G401 (cell line): ENCODE results near the gene UBXN11. TPM values are rescaled to one million over a fixed set of nuclear protein-coding genes. Genes with fewer than 3 reads are reported as not detected.
A peak's percentile ranks its signal among the peaks of the same experiment; 100 is the strongest.
"Not testable (repeated sequence)": the region's sequence is repeated elsewhere in the genome, so short reads cannot be mapped to it uniquely, and the experiment has no call there.

Experiments used
- DNase-seq: peaks from one replicate; pipeline ENCODE4 v3.0.0-alpha.2; 2015; ENCODE audit warnings: low spot score
- in situ Hi-C: cut with HindIII; loops from 2 replicates; pipeline ENCODE4 v1.10.0; 2016; ENCODE audit warnings: low sequenced_read_pairs, mixed read lengths
- total RNA-seq: library from RNA; depleted of rRNA; stranded (reverse); fragments of >200 nt; shearing (Covaris generic); gene quantifications from 2 replicates; pipeline ENCODE4 v1.2.3, GENCODE V29; 2014

UBXN11 gene
- total RNA-seq, 1 experiment from 2014 or later, result 21.0 TPM

GRCh38 chr1:26338670-26339069 is 32.2 kb upstream of the UBXN11 start:
- DNase-seq, result no peak
- in situ Hi-C loops, result no loop called here

DNA sequence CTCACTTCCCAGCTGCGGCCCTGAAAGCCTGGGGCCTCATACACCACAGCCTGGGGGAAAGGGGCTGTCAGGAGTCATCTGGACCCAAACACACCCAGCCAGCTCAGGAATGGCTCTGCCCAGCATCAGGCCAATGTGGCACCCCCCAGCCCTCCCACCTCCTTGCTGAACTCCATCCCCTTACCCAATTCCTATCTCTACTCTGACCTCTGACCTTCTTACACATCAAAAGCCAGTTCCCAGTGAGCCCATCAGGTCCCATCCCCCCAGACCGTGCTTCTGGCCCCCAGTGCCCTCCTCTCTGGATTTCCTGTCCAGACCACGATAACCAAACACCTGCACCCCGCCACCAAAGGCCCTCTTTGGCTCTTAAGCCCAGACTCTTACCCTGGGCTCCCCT is 31.2 kb upstream of the UBXN11 start:
- no peak for DNase-seq
- in situ Hi-C loops, result no loop called here

DNA sequence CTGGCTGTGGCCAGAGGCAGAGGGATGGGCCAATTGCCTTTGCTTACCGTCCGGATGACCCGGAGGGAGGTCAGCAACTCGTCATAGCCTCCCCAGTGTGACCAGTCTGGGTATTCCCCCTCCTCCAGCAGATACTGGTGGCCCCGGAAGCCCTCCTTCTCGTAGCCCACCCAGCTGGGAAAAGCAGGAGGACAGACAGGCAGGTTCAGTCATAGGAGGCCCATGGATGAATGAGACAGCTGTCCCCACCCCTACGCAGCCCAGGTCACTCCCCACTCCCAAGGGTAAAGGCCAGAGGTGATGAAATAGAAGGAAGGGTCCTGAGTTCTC is 30.7 kb upstream of the UBXN11 start:
- no peak for DNase-seq
- in situ Hi-C loops, result no loop called here

DNA sequence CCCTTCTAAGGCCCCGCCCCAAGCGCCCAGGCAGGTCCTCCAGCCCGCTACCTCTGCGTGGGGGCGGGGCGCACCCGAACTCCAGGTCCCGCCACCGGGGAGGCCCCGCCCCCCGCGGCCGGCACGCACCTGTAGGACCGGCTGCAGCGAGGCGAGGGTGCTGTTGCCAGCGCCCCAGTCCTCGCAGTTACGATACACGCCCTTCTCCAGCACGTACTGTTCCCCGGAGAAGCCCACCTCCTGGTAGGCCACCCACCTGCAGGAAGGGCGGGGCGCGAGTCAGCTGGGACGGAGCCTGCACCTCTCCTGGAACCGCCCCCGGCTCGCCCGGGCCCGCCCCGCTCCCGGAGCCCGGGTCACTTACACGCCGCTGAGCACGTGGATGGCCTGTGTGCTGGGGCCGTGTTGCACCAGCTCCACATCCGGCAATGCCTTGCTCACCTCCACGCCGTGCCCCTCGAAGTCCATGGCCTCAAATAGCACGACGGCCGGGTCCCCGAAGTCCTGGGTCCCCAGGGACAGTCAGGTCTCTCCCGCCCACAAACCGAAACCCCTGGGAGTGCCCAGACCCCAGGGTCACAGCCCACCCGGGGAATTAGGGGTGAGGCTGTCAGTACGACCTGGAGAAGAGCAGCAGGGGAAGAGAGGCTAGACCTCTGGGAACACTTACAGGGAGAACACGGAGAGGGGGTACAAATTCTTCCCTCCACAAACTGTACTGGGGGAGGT is 30.2 kb upstream of the UBXN11 start:
- in situ Hi-C loops, result no loop called here
- DNase-seq, result peak; percentile 60

DNA sequence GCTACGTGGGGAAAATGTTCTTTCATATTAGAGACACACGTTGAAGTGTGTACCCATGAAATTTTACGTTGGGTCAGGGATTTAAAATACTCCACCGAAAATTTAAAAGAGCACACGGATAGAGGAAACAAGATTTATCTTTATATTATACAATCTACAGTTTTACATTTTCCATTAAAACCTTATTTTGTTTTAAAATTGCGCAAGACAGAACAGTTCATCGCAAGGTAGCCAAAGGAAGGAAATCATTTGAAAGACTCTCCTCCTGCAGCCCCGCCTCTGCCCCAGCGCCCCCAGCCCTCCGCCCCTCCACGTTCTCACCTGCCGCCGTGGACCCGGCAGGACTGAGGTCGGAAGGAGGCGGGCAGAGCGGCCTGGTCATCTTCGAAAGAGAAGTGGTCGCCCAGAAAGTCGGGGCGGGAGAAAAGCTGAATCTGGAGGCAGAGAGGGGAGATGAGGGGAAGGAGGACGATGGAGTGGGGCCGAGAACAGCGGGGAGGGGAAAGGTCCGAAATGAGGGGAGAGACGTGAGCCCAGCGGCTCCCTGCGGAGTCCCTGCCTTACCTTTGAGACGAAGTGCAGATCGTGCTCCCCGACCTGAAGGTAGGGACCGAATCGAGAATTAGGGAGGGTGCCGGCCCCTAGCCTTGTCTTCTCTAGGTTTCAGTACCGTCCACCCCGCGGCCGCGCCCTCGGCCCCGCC is 29.5 kb upstream of the UBXN11 start:
- in situ Hi-C loops, result no loop called here
- no peak for DNase-seq

GRCh38 chr1:26333312-26333711 is 26.9 kb upstream of the UBXN11 start:
- in situ Hi-C loops, result not testable (repeated sequence)

GRCh38 chr1:26330276-26330675 is 23.8 kb upstream of the UBXN11 start:
- in situ Hi-C loops, result no loop called here
- DNase-seq, result no peak

More at GRCh38 chr1:26333312-26333711, 26.9 kb upstream of the UBXN11 start:
- DNase-seq, result not testable (repeated sequence)

GRCh38 chr1:26329380-26329779 is 22.9 kb upstream of the UBXN11 start:
- DNase-seq, in situ Hi-C loops: not testable (repeated sequence)

- no peak for DNase-seq
- in situ Hi-C loops, result no loop called here
Observed at GRCh38 chr1:26328597-26328996, 22.2 kb upstream of the UBXN11 start.

GRCh38 chr1:26327956-26328362 is 21.5 kb upstream of the UBXN11 start:
- in situ Hi-C loops, result no loop called here
- no peak for DNase-seq

GRCh38 chr1:26324550-26324949 is 18.1 kb upstream of the UBXN11 start:
- in situ Hi-C loops, result no loop called here

DNA sequence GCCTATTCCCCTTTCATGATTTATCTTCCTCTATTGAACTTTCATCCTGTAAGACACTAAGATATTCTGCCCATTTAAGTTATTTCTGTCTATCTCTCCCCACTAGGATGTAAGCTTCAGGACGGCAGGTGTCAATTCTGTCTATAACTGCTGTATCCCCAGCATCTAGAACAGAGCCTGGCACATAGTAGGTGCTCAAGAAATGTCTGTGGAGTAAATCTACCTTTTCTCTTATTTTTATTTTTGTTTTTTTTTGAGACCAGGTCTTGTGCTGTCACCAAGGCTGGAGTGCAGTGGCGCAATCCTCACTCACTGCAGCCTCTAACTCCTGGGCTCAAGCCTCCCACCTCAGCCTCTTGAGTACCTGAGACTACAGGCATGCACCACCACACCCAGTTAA is 16.9 kb upstream of the UBXN11 start:
- in situ Hi-C loops, result no loop called here
- no peak for DNase-seq

More at GRCh38 chr1:26324550-26324949, 18.1 kb upstream of the UBXN11 start:
- DNase-seq, result no peak

GRCh38 chr1:26322042-26322331 is 15.6 kb upstream of the UBXN11 start:
- no peak for DNase-seq
- in situ Hi-C loops, result no loop called here

DNA sequence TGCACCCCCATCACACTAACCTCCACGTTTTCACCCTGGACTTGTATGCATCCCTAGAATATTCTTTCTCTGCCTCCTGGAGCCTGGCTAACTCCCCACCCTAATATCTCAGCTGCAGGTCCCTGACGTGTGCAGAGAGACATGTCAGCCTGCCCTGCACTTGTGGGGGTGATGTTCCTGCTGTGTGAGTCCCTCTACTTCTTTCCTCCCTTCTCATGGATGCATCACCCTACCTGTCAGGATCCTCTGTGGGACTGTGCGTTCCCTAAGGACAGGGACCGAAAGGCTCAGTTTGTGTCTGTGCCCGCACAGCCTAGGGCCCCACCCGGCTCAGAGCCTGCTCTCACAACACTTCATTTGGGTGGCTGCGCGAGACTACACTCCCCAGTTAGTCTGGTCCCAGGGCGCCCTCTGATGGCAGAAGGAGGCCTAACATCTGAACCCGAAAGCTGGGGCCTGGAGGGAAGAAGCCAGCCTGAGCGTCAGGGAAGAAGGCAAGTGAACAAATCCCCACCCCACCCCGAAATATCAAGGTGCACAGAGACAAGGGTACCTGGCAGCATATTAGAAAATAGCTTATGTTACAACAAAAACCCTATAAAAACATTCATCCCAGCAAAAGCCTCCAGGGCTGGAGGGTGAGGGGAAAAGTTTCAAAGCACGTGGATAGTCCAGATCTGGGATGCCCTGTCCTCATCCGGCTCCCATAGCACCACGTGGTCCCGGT is 15.0 kb upstream of the UBXN11 start:
- in situ Hi-C loops, result no loop called here

GRCh38 chr1:26320896-26321295 is 14.5 kb upstream of the UBXN11 start:
- in situ Hi-C loops, result no loop called here
- no peak for DNase-seq

More for the DNA sequence above, 15.0 kb upstream of the UBXN11 start:
- peak; percentile 85 for DNase-seq

GRCh38 chr1:26318338-26319064 is 12.1 kb upstream of the UBXN11 start:
- in situ Hi-C loops, result no loop called here
- DNase-seq, result no peak

- in situ Hi-C loops, result no loop called here
- DNase-seq, result no peak
Observed at GRCh38 chr1:26317612-26318337, 11.3 kb upstream of the UBXN11 start, which contains the start of gene CD52. Gene CD52, plus strand, starts transcription at chr1:26317958. Its CDS starts 60 bp downstream, at chr1:26318018.

GRCh38 chr1:26317146-26317545 is 10.7 kb upstream of the UBXN11 start:
- DNase-seq, result no peak
- in situ Hi-C loops, result no loop called here
